Panc1 (cell line): ENCODE results near the gene DHX8. TPM values are rescaled to one million over a fixed set of nuclear protein-coding genes. Genes with fewer than 3 reads are reported as not detected.
"Not testable (repeated sequence)": the region's sequence is repeated elsewhere in the genome, so short reads cannot be mapped to it uniquely, and the experiment has no call there.

ENCODE experiments used
- ATAC-seq: fragments of 200-7000 bp; cut with Tn5 transposase; 2 replicates; pipeline ENCODE4 v1.9.1; 2020; ENCODE audit warnings: mild to moderate bottlenecking, moderate library complexity
- BruUV-seq: library from RNA; stranded (reverse); fragments of 400-500 nt; replicated peaks from 2 replicates; lab custom pipeline; 2021; lab: Mats Ljungman, UMichigan
- CTCF ChIA-PET: fragments of 300-600 bp; sonication (Branson Sonifier 250); formaldehyde crosslinking; loops from one replicate; lab custom pipeline; 2022; ENCODE audit warnings: antibody characterized with exemption; lab: Charles Lee
- POLR2A ChIA-PET: fragments of 300-600 bp; sonication (Branson Sonifier 250); formaldehyde crosslinking; loops from one replicate; lab custom pipeline; 2022; ENCODE audit warnings: antibody characterized with exemption; lab: Charles Lee
- DNase-seq: peaks from one replicate; pipeline ENCODE4 v3.0.0-alpha.2; 2010; ENCODE audit warnings: low read depth, low spot score
- H3K27ac ChIP-seq: 2 replicates; pipeline ENCODE4 v1.5.1; 2011; ENCODE audit warnings: mild to moderate bottlenecking, low read length, inconsistent platforms
- H3K27me3 ChIP-seq: fragments of 200-500 bp; sonication (Bioruptor generic); 2 replicates; pipeline ENCODE4 v1.6.0; 2014; ENCODE audit warnings: low read length, inconsistent platforms; ENCODE audit not compliant: control insufficient read depth, insufficient read depth
- H3K36me3 ChIP-seq: fragments of 200-500 bp; sonication (Bioruptor generic); 2 replicates; pipeline ENCODE4 v1.5.1; 2014; ENCODE audit warnings: inconsistent platforms, mild to moderate bottlenecking, low read length, moderate library complexity; ENCODE audit not compliant: control insufficient read depth, insufficient read depth
- H3K4me1 ChIP-seq: 2 replicates; pipeline ENCODE4 v1.5.1; 2011; ENCODE audit warnings: inconsistent platforms, mild to moderate bottlenecking, low read length, moderate library complexity; ENCODE audit not compliant: control insufficient read depth, insufficient read depth
- H3K4me3 ChIP-seq, 2 experiments: 2 replicates each; pipeline ENCODE4 v1.5.1; 2011 to 2012; ENCODE audit warnings: low read depth in 2 of 2, low read length in 2 of 2, mild to moderate bottlenecking in 2 of 2, inconsistent platforms in 1 of 2, moderate library complexity in 1 of 2
- H3K9me3 ChIP-seq: fragments of 200-500 bp; sonication (Bioruptor generic); 2 replicates; pipeline ENCODE4 v1.5.1; 2014; ENCODE audit warnings: low read depth, mild to moderate bottlenecking, inconsistent platforms, low read length, moderate library complexity; ENCODE audit not compliant: control insufficient read depth, insufficient read depth
- POLR2AphosphoS5 ChIP-seq: IDR thresholded peaks from 2 replicates; pipeline ENCODE4 v1.6.1; 2012; ENCODE audit warnings: mild to moderate bottlenecking, low read depth, low read length, moderate library complexity
- SIN3A ChIP-seq: IDR thresholded peaks from 2 replicates; pipeline ENCODE4 v1.6.1; 2012; ENCODE audit warnings: low read depth, mild to moderate bottlenecking, low read length, moderate library complexity, borderline replicate concordance; ENCODE audit not compliant: insufficient read depth
- TCF7L2 ChIP-seq: IDR thresholded peaks from 2 replicates; pipeline ENCODE4 v1.6.1; 2011; ENCODE audit warnings: mild to moderate bottlenecking, low read depth, low read length, inconsistent platforms
- in situ Hi-C: cut with HindIII; loops from 2 replicates; pipeline ENCODE4 v1.10.0; 2016; ENCODE audit warnings: low sequenced_read_pairs, low pct_unique_long_range_greater_than_20kb
- intact Hi-C: fragments of 100-400 bp; cut with micrococcal nuclease; formaldehyde crosslinking; loops from one replicate; pipeline ENCODE4 v1.10.0; 2022; ENCODE audit not compliant: unreplicated experiment
- total RNA-seq: library from RNA; stranded (reverse); gene quantifications from one replicate; pipeline ENCODE4 v1.2.1, GENCODE V29; 2021; ENCODE audit not compliant: unreplicated experiment
- TF ChIP-seq, protein P1 (sequence below), 2 experiments: IDR thresholded peaks; 2 replicates each; pipeline ENCODE4 v1.6.1; 2011 to 2012; ENCODE audit warnings: low read depth in 2 of 2, control low read depth in 1 of 2, low read length in 1 of 2, mild to moderate bottlenecking in 1 of 2, moderate library complexity in 1 of 2; ENCODE audit not compliant: insufficient read depth in 1 of 2
- TF ChIP-seq, protein P2 (sequence below): fragments of 450-650 bp; IDR thresholded peaks from 2 replicates; pipeline ENCODE4 v1.5.1; 2017; ENCODE audit warnings: mild to moderate bottlenecking

DHX8 gene
- total RNA-seq, 1 experiment from 2014 or later: 45.6 TPM

DNA sequence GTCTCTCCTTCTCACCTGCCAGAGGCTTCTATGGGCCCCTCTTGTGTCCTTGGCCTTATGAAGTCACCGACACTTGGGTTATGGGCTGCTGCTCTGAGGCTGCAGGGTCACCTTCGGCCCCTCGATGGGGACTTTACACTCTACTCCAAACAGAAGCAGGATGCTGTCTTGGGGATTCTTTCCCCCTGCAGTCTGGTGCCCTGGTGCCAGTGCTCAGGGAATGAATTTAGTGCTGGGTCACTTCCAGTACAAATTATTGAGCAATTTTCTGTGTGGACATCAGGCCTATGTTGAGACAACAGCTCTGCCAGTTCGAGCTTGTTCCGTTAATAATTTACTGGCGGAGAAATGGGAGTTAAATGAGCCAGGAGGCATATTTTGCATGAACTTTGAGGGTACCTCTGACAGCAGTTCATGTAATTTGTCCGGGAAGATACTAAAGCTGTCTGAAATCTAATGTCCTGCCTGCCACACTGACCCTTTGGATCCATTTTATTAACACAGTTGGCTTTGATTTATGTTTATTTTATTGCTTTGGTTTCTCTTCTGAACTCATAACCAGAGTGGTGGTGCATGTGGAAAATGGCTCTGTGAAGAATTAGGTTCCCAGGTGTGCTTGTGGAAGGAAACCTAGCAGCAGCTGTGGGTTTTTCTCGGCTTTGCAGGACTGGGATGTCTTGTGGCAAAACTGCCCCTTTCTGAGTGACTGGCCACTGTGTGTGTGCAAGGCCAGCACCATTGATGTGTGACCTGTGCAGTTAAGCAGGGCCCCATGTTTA lies 34.1 kb upstream of the DHX8 start:
- in situ Hi-C loops: no loop called here
- Histone ChIP-seq H3K4me3 (no peak overlapping the region), H3K4me1 (no peaks in the 10 kb centered on the region), H3K27me3 (no peaks in the 10 kb centered on the region), H3K9me3 (no peaks in the 10 kb centered on the region), H3K27ac (no peak overlapping the region), H3K36me3 (no peaks in the 10 kb centered on the region)
- ChIA-PET CTCF (no interaction called here), POLR2A (no interaction called here)
- intact Hi-C loops: no loop called here
- ATAC-seq (no peak), DNase-seq (no peak)
- TF ChIP-seq, protein P1, sequence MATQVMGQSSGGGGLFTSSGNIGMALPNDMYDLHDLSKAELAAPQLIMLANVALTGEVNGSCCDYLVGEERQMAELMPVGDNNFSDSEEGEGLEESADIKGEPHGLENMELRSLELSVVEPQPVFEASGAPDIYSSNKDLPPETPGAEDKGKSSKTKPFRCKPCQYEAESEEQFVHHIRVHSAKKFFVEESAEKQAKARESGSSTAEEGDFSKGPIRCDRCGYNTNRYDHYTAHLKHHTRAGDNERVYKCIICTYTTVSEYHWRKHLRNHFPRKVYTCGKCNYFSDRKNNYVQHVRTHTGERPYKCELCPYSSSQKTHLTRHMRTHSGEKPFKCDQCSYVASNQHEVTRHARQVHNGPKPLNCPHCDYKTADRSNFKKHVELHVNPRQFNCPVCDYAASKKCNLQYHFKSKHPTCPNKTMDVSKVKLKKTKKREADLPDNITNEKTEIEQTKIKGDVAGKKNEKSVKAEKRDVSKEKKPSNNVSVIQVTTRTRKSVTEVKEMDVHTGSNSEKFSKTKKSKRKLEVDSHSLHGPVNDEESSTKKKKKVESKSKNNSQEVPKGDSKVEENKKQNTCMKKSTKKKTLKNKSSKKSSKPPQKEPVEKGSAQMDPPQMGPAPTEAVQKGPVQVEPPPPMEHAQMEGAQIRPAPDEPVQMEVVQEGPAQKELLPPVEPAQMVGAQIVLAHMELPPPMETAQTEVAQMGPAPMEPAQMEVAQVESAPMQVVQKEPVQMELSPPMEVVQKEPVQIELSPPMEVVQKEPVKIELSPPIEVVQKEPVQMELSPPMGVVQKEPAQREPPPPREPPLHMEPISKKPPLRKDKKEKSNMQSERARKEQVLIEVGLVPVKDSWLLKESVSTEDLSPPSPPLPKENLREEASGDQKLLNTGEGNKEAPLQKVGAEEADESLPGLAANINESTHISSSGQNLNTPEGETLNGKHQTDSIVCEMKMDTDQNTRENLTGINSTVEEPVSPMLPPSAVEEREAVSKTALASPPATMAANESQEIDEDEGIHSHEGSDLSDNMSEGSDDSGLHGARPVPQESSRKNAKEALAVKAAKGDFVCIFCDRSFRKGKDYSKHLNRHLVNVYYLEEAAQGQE (IDR thresholded peaks at IDR 0.05; ENCODE audit: insufficient read depth in 1 of 2, low read depth in 2 of 2, low read length in 1 of 2): no peak
- TF ChIP-seq TCF7L2 (no peak), POLR2AphosphoS5 (no peak), SIN3A (no peak)
- TF ChIP-seq, protein P2, sequence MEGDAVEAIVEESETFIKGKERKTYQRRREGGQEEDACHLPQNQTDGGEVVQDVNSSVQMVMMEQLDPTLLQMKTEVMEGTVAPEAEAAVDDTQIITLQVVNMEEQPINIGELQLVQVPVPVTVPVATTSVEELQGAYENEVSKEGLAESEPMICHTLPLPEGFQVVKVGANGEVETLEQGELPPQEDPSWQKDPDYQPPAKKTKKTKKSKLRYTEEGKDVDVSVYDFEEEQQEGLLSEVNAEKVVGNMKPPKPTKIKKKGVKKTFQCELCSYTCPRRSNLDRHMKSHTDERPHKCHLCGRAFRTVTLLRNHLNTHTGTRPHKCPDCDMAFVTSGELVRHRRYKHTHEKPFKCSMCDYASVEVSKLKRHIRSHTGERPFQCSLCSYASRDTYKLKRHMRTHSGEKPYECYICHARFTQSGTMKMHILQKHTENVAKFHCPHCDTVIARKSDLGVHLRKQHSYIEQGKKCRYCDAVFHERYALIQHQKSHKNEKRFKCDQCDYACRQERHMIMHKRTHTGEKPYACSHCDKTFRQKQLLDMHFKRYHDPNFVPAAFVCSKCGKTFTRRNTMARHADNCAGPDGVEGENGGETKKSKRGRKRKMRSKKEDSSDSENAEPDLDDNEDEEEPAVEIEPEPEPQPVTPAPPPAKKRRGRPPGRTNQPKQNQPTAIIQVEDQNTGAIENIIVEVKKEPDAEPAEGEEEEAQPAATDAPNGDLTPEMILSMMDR: no peak
- no TSS peak for BruUV-seq

DNA sequence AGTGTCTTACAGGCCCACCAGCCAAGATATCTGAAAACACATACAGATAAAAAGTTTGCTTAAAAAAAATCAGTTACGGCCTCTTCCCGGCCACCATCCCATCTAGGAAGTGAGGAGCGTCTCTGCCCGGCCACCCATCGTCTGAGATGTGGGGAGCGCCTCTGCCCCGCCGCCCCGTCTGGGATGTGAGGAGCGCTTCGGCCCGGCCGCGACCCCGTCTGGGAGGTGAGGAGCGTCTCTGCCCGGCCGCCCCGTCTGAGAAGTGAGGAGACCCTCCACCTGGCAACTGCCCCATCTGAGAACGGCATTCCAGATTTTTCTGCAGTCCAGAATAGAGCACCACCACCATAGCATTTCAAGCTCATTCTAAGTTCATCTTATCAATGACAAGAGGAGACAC lies 33.0 kb upstream of the DHX8 start:
- H3K4me3 ChIP-seq, CTCF ChIA-PET, POLR2A ChIA-PET, BruUV-seq, H3K27me3 ChIP-seq, DNase-seq, H3K9me3 ChIP-seq, H3K4me1 ChIP-seq, H3K27ac ChIP-seq, ATAC-seq, intact Hi-C loops, H3K36me3 ChIP-seq, in situ Hi-C loops: not testable (repeated sequence)

DNA sequence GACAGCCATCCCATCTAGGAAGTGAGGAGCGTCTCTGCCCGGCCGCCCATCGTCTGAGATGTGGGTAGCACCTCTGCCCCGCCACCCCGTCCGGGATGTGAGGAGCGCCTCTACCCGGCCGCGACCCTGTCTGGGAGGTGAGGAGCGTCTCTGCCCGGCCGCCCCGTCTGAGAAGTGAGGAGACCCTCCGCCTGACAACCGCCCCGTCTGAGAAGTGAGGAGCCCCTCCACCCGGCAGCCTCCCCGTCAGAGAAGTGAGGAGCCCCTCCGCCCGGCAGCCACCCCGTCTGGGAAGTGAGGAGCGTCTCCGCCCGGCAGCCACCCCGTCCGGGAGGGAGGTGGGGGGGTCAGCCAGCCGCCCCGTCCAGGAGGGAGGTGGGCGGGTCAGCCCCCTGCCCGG lies 32.0 kb upstream of the DHX8 start:
- H3K9me3 ChIP-seq, H3K27ac ChIP-seq, POLR2A ChIA-PET, H3K27me3 ChIP-seq, H3K4me3 ChIP-seq, DNase-seq, H3K4me1 ChIP-seq, CTCF ChIA-PET, ATAC-seq, BruUV-seq, in situ Hi-C loops, H3K36me3 ChIP-seq, intact Hi-C loops: not testable (repeated sequence)
